ENCODE measurements around the gene DENND4B. TPM values are rescaled to one million over a fixed set of nuclear protein-coding genes. Genes with fewer than 3 reads are reported as not detected.
A peak's percentile ranks its signal among the peaks of the same experiment; 100 is the strongest.

Gene DENND4B
- total and polyA plus RNA-seq, 4 donors, result 9.7 to 27.2 (median 11.6) TPM

- Histone ChIP-seq H3K36me3 (ENCODE audit: control insufficient read depth in 4 of 4, insufficient read depth in 3 of 4, low read depth in 1 of 4, low read length in 3 of 4) (peaks cover 0 to 3% (median under 1%) of the 10 kb centered on the region in 4 donors), H3K9ac (ENCODE audit: low read depth in 1 of 2, low read length in 2 of 2) (peak overlapping the region; percentile 16 to 36), H3K27me3 (ENCODE audit: control insufficient read depth in 4 of 4, insufficient read depth in 4 of 4, low read length in 3 of 4) (no peaks in the 10 kb centered on the region), H3K4me1 (ENCODE audit: control insufficient read depth in 4 of 4, insufficient read depth in 4 of 4, low read length in 3 of 4) (peaks cover 13 to 32% (median 28%) of the 10 kb centered on the region in 4 donors), H3K27ac (ENCODE audit: low read depth in 1 of 2, low read length in 2 of 2) (peak overlapping the region; percentile 75 to 77), H3K4me3 (ENCODE audit: low read depth in 1 of 3, low read length in 3 of 3) (peak overlapping the region; percentile 68 to 79 (median 72)), H3K9me3 (ENCODE audit: control insufficient read depth in 4 of 4, low read length in 3 of 4) (no peaks in the 10 kb centered on the region)
- under 1% methylated on average over 76 of the region's 86 CpGs for WGBS
- DNase-seq (ENCODE audit: low spot score), result no peak
- TF ChIP-seq TAF1 (conservative IDR thresholded peaks at IDR 0.05) (no peak), HNF4A (conservative IDR thresholded peaks at IDR 0.05) (no peak), FOXA2 (IDR thresholded peaks at IDR 0.05) (no peak), MAX (IDR thresholded peaks at IDR 0.05) (no peak), RXRA (IDR thresholded peaks at IDR 0.05) (no peak), ZBTB33 (IDR thresholded peaks at IDR 0.05) (no peak), ATF3 (IDR thresholded peaks at IDR 0.05) (no peak), SP1 (IDR thresholded peaks at IDR 0.05) (no peak), HNF4G (IDR thresholded peaks at IDR 0.05) (no peak), NR2F2 (IDR thresholded peaks at IDR 0.05) (no peak), CTCF (IDR thresholded peaks at IDR 0.05; ENCODE audit: low read depth, low read length, missing input control) (no peak), REST (IDR thresholded peaks at IDR 0.05) (no peak), JUND (IDR thresholded peaks at IDR 0.05) (no peak), RAD21 (IDR thresholded peaks at IDR 0.05) (no peak)
These were observed 24.2 kb downstream of the DENND4B start for GRCh38 chr1:153922076-153922971.

- H3K9me3 ChIP-seq (ENCODE audit: control insufficient read depth in 4 of 4, low read length in 3 of 4), result no peaks in the 10 kb centered on the region
- no peak for TF ChIP-seq REST (IDR thresholded peaks at IDR 0.05)
- no peak for TF ChIP-seq NR2F2 (IDR thresholded peaks at IDR 0.05)
- TF ChIP-seq TAF1 (conservative IDR thresholded peaks at IDR 0.05), result no peak
- TF ChIP-seq FOXA2 (IDR thresholded peaks at IDR 0.05), result no peak
- TF ChIP-seq MAX (IDR thresholded peaks at IDR 0.05), result no peak
- no peak for TF ChIP-seq HNF4G (IDR thresholded peaks at IDR 0.05)
- H3K4me3 ChIP-seq (ENCODE audit: low read depth in 1 of 3, low read length in 3 of 3), result peak overlapping the region; percentile 68 to 79 (median 72)
- peaks cover 0 to 3% (median under 1%) of the 10 kb centered on the region in 4 donors for H3K36me3 ChIP-seq (ENCODE audit: control insufficient read depth in 4 of 4, insufficient read depth in 3 of 4, low read depth in 1 of 4, low read length in 3 of 4)
- 3% methylated on average over 10 of the region's 10 CpGs for WGBS
- H3K9ac ChIP-seq (ENCODE audit: low read depth in 1 of 2, low read length in 2 of 2), result peak overlapping the region; percentile 16 to 36
- peaks cover 13 to 32% (median 28%) of the 10 kb centered on the region in 4 donors for H3K4me1 ChIP-seq (ENCODE audit: control insufficient read depth in 4 of 4, insufficient read depth in 4 of 4, low read length in 3 of 4)
- no peak for DNase-seq (ENCODE audit: low spot score)
- H3K27ac ChIP-seq (ENCODE audit: low read depth in 1 of 2, low read length in 2 of 2), result peak overlapping the region; percentile 75 to 77
- no peaks in the 10 kb centered on the region for H3K27me3 ChIP-seq (ENCODE audit: control insufficient read depth in 4 of 4, insufficient read depth in 4 of 4, low read length in 3 of 4)
These were observed 24.8 kb downstream of the DENND4B start for GRCh38 chr1:153921803-153922075.
